ENCODE results near the gene TYROBP.

- TF ChIP-seq LEF1 (IDR thresholded peaks at IDR 0.05; ENCODE audit: borderline replicate concordance) (no peak), FOXA1 (IDR thresholded peaks at IDR 0.05) (no peak), SP1 (IDR thresholded peaks at IDR 0.05) (no peak), SUZ12 (IDR thresholded peaks at IDR 0.05) (no peak), BHLHE40 (IDR thresholded peaks at IDR 0.05; ENCODE audit: borderline replicate concordance) (no peak), FOXK2 (IDR thresholded peaks at IDR 0.05) (no peak), L3MBTL2 (conservative IDR thresholded peaks at IDR 0.05) (no peak), CTBP1 (IDR thresholded peaks at IDR 0.05; ENCODE audit: borderline replicate concordance) (no peak), ZNF384 (IDR thresholded peaks at IDR 0.05) (no peak), FOXM1 (IDR thresholded peaks at IDR 0.05; ENCODE audit: borderline replicate concordance) (no peak), NFRKB (IDR thresholded peaks at IDR 0.05) (no peak)
- TF ChIP-seq, protein P1, sequence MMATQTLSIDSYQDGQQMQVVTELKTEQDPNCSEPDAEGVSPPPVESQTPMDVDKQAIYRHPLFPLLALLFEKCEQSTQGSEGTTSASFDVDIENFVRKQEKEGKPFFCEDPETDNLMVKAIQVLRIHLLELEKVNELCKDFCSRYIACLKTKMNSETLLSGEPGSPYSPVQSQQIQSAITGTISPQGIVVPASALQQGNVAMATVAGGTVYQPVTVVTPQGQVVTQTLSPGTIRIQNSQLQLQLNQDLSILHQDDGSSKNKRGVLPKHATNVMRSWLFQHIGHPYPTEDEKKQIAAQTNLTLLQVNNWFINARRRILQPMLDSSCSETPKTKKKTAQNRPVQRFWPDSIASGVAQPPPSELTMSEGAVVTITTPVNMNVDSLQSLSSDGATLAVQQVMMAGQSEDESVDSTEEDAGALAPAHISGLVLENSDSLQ (IDR thresholded peaks at IDR 0.05), result no peak
These were observed 22.8 kb downstream of the TYROBP start for GRCh38 chr19:35885225-35885738.
